Stimulated activated naive B cell treated with anti-CD40 and anti-IgM and Interleukin-4, amounts not matched to agents 10 μg/mL and 1 μg/mL and 100 μg/mL, for 72 hours (primary cell): ENCODE measurements around the gene OR2T6.
A peak's percentile ranks its signal among the peaks of the same experiment; 100 is the strongest.
"Not testable (repeated sequence)": the region's sequence is repeated elsewhere in the genome, so short reads cannot be mapped to it uniquely, and the experiment has no call there.

Experiments
- ATAC-seq, 2 donors: fragments of 150-1000 bp; cut with Tn5 transposase; replicated peaks; 2 replicates each; pipeline ENCODE4 v1.10.0; 2021; ENCODE audit warnings: moderate library complexity in 1 of 2
- DNase-seq: peaks from one replicate; pipeline ENCODE4 v3.0.0; 2021
- H3K27ac Mint-ChIP-seq: one replicate; pipeline ENCODE4 v1.8.0; 2022; ENCODE audit warnings: mild to moderate bottlenecking, mixed read lengths
- H3K27me3 Mint-ChIP-seq, 2 donors: one replicate each; pipeline ENCODE4 v1.8.0; 2022; ENCODE audit warnings: mixed read lengths in 2 of 2
- H3K36me3 Mint-ChIP-seq, 2 donors: one replicate each; pipeline ENCODE4 v1.8.0; 2022; ENCODE audit warnings: mixed read lengths in 2 of 2, mild to moderate bottlenecking in 1 of 2
- H3K4me1 Mint-ChIP-seq, 2 donors: one replicate each; pipeline ENCODE4 v1.8.0; 2022; ENCODE audit warnings: mixed read lengths in 2 of 2, mild to moderate bottlenecking in 1 of 2
- H3K4me3 Mint-ChIP-seq, 2 donors: one replicate each; pipeline ENCODE4 v1.8.0; 2022; ENCODE audit warnings: mild to moderate bottlenecking in 2 of 2, mixed read lengths in 2 of 2, moderate library complexity in 1 of 2
- H3K9me3 Mint-ChIP-seq, 2 donors: one replicate each; pipeline ENCODE4 v1.8.0; 2022; ENCODE audit warnings: mixed read lengths in 2 of 2, mild to moderate bottlenecking in 1 of 2

The OR2T6 gene

DNA sequence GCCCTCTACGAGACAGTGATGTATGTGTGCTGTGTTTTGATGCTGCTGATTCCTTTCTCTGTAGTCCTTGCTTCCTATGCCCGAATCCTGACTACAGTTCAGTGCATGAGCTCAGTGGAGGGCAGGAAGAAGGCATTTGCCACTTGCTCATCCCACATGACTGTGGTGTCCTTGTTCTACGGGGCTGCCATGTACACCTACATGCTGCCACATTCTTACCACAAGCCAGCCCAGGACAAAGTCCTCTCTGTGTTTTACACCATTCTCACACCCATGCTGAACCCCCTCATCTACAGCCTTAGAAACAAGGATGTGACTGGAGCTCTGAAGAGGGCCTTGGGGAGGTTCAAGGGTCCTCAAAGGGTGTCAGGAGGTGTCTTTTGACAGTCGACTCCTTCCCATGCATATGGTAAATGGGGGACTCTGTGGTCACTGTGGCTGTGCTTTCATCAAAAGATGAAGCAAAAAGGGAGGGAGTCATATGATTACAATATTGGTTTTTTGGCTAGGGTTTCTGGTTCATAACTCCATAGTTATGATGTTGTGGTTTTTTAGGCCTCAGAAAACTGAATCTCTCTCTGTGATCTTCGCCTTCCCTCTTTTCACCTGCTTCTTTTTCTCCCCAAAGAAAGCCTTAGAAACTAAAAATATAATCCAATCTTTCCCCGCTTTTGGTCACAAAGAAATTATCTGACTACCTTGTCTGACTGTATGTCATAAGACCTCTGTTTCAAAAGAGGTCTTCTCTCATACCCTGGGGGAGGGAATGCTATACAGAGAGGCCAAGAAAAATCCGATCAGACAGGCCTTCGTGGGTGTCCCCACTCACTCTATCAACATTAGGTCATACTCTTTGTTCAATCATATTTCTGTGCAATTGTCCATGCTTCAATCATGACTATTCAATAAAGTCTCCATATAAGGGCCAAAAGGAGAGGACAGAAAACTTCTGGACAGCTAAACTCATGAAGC, 31.5 kb downstream of the OR2T6 start:
- no peak for DNase-seq
- H3K27me3 Mint-ChIP-seq, result no peaks in the 10 kb centered on the region
- no peak overlapping the region for H3K4me3 Mint-ChIP-seq
- ATAC-seq, result no peak
- peaks cover 0 to 4% of the 10 kb centered on the region in 2 donors for H3K36me3 Mint-ChIP-seq
- H3K9me3 Mint-ChIP-seq, result peaks cover 4 to 20% of the 10 kb centered on the region in 2 donors
- no peak overlapping the region for H3K27ac Mint-ChIP-seq
- peaks cover 0 to 2% of the 10 kb centered on the region in 2 donors for H3K4me1 Mint-ChIP-seq

GRCh38 chr1:248416226-248416625, 40.7 kb downstream of the OR2T6 start:
- Mint-ChIP-seq H3K4me1 (peaks cover 0 to 5% of the 10 kb centered on the region in 2 donors), H3K27ac (no peak overlapping the region), H3K9me3 (peaks cover under 1 to 4% of the 10 kb centered on the region in 2 donors), H3K4me3 (no peak overlapping the region), H3K27me3 (no peaks in the 10 kb centered on the region), H3K36me3 (no peaks in the 10 kb centered on the region)
- no peak for DNase-seq
- ATAC-seq, result no peak

DNA sequence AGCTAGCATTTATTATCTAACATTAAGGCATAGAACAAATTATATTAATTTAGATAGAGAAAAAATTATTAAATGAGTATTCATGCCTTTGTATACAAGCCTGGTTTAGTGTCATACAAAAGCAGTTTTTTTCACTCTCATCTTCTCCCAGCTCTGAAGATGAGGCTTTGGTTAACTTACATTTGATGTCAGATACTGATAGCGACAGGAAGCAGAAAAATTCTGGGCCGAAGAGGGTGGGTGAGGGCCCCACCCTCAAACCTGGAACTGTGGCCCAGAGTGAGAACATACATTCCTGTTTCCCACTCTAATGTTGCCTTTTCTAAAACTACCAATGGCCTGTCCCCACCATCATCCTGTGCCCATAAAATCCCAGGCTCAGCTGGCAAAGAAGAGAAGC, 42.3 kb downstream of the OR2T6 start:
- DNase-seq, result no peak

DNA sequence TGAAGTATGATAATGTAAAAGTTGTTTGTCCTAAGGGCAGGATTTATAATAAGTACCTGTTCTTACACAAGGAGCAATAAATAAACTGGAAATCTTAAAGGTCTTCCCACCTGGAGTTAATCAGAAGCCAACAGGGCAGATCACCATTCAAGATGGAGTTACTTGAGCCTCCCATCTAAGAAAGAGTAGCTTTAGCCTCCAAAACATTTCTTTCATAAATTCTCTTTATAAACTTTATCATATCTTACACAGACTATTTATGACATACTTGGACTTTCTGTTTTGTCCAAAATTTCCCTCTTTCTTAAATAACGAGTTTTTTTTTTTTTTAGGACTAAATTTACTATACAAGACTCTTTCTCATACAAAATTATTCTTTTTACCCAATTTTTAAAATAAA, 45.8 kb downstream of the OR2T6 start:
- Mint-ChIP-seq H3K27ac (no peak overlapping the region), H3K27me3 (peaks cover 0 to 5% of the 10 kb centered on the region in 2 donors), H3K9me3 (peaks cover 4 to 13% of the 10 kb centered on the region in 2 donors), H3K4me3 (no peak overlapping the region), H3K36me3 (peaks cover 0 to 4% of the 10 kb centered on the region in 2 donors), H3K4me1 (no peaks in the 10 kb centered on the region)
- ATAC-seq, result no peak
- DNase-seq, result no peak

More for the DNA sequence above, 42.3 kb downstream of the OR2T6 start:
- Mint-ChIP-seq H3K27me3 (peaks cover 0 to 3% of the 10 kb centered on the region in 2 donors), H3K4me1 (peaks cover 0 to 5% of the 10 kb centered on the region in 2 donors), H3K4me3 (no peak overlapping the region), H3K36me3 (peaks cover 0 to 4% of the 10 kb centered on the region in 2 donors), H3K9me3 (peaks cover 4 to 7% of the 10 kb centered on the region in 2 donors), H3K27ac (no peak overlapping the region)
- no peak for ATAC-seq

GRCh38 chr1:248427526-248428191, 52.1 kb downstream of the OR2T6 start:
- not testable (repeated sequence) for DNase-seq, H3K4me3 Mint-ChIP-seq, H3K27me3 Mint-ChIP-seq, H3K36me3 Mint-ChIP-seq, H3K9me3 Mint-ChIP-seq
- Mint-ChIP-seq H3K27ac (peak overlapping the region; percentile 1), H3K4me1 (peaks cover 13 to 19% of the 10 kb centered on the region in 2 donors)
- ATAC-seq, result peak; percentile 44 to 52

DNA sequence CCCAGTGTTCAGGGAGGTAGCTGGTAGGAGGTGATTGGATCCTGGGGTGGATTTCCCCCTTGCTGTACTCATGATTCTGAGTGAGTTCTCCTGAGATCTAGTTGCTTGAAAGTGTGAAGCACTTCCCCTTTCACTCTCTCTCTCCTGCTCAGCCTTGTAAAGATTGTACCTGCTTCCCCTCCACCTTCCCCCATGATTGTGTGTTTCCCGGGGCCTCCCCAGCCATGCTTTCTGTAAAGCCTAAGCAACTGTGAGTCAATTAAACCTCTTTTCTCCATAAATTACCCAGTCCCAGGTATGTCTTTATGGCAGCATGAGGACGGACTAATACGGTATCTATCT, 52.6 kb downstream of the OR2T6 start:
- not testable (repeated sequence) for H3K27ac Mint-ChIP-seq, H3K27me3 Mint-ChIP-seq, H3K36me3 Mint-ChIP-seq, H3K9me3 Mint-ChIP-seq, H3K4me3 Mint-ChIP-seq
- DNase-seq (peak; percentile 13), ATAC-seq (peak; percentile 94 to 96)
- H3K4me1 Mint-ChIP-seq, result peaks cover 13 to 20% of the 10 kb centered on the region in 2 donors

GRCh38 chr1:248431683-248432082, 56.1 kb downstream of the OR2T6 start:
- not testable (repeated sequence) for ATAC-seq, H3K36me3 Mint-ChIP-seq, DNase-seq, H3K27me3 Mint-ChIP-seq, H3K4me3 Mint-ChIP-seq, H3K27ac Mint-ChIP-seq, H3K9me3 Mint-ChIP-seq
- H3K4me1 Mint-ChIP-seq, result peaks cover 16 to 26% of the 10 kb centered on the region in 2 donors

GRCh38 chr1:248432201-248432600, 56.7 kb downstream of the OR2T6 start:
- H3K27me3 Mint-ChIP-seq, DNase-seq, H3K9me3 Mint-ChIP-seq, ATAC-seq, H3K36me3 Mint-ChIP-seq, H3K4me3 Mint-ChIP-seq: not testable (repeated sequence)
- H3K4me1 Mint-ChIP-seq, result peaks cover 16 to 26% of the 10 kb centered on the region in 2 donors
- H3K27ac Mint-ChIP-seq, result peak overlapping the region; percentile 38

- not testable (repeated sequence) for H3K36me3 Mint-ChIP-seq, H3K4me3 Mint-ChIP-seq, ATAC-seq, H3K27me3 Mint-ChIP-seq, DNase-seq, H3K27ac Mint-ChIP-seq, H3K9me3 Mint-ChIP-seq
- peaks cover 9 to 16% of the 10 kb centered on the region in 2 donors for H3K4me1 Mint-ChIP-seq
Observed at GRCh38 chr1:248433811-248434415, 58.4 kb downstream of the OR2T6 start.

GRCh38 chr1:248434913-248435312, 59.4 kb downstream of the OR2T6 start:
- ATAC-seq, result peak; percentile 71 to 79
- not testable (repeated sequence) for H3K27ac Mint-ChIP-seq, H3K4me3 Mint-ChIP-seq, DNase-seq, H3K27me3 Mint-ChIP-seq, H3K36me3 Mint-ChIP-seq, H3K9me3 Mint-ChIP-seq
- peaks cover 9 to 16% of the 10 kb centered on the region in 2 donors for H3K4me1 Mint-ChIP-seq

GRCh38 chr1:248436303-248436702, 60.8 kb downstream of the OR2T6 start:
- H3K27ac Mint-ChIP-seq, DNase-seq, H3K9me3 Mint-ChIP-seq, H3K27me3 Mint-ChIP-seq, H3K36me3 Mint-ChIP-seq, H3K4me3 Mint-ChIP-seq: not testable (repeated sequence)
- peaks cover 9 to 16% of the 10 kb centered on the region in 2 donors for H3K4me1 Mint-ChIP-seq
- peak; percentile 22 to 44 for ATAC-seq

- H3K4me3 Mint-ChIP-seq, H3K27ac Mint-ChIP-seq, H3K36me3 Mint-ChIP-seq, H3K27me3 Mint-ChIP-seq, H3K4me1 Mint-ChIP-seq, DNase-seq, H3K9me3 Mint-ChIP-seq: not testable (repeated sequence)
- ATAC-seq, result peak in 1 of 2 donors; percentile 70
Observed at GRCh38 chr1:248438668-248439067, 63.1 kb downstream of the OR2T6 start.

GRCh38 chr1:248439283-248439682, 63.7 kb downstream of the OR2T6 start:
- ATAC-seq, result not testable (repeated sequence)

More at GRCh38 chr1:248439283-248439682, 63.7 kb downstream of the OR2T6 start:
- not testable (repeated sequence) for H3K4me1 Mint-ChIP-seq, H3K36me3 Mint-ChIP-seq, DNase-seq, H3K27ac Mint-ChIP-seq, H3K9me3 Mint-ChIP-seq, H3K4me3 Mint-ChIP-seq, H3K27me3 Mint-ChIP-seq
